HG02973 (cell line): ENCODE measurements around the gene SPHK2.
"Not testable (repeated sequence)": the region's sequence is repeated elsewhere in the genome, so short reads cannot be mapped to it uniquely, and the experiment has no call there.

Experiments used
- ATAC-seq: cut with Tn5 transposase; IDR thresholded peaks from one replicate; pipeline ENCODE4 v1.9.1; 2021; ENCODE audit warnings: moderate library complexity; ENCODE audit not compliant: unreplicated experiment

The SPHK2 gene

GRCh38 chr19:48656840-48657474 lies 37.7 kb downstream of the SPHK2 start:
- ATAC-seq = no peak

GRCh38 chr19:48657828-48658227 lies 38.5 kb downstream of the SPHK2 start:
- ATAC-seq = not testable (repeated sequence)

- ATAC-seq = no peak
Measured at GRCh38 chr19:48658483-48658882, 39.2 kb downstream of the SPHK2 start.

GRCh38 chr19:48659768-48660167 lies 40.5 kb downstream of the SPHK2 start:
- ATAC-seq = no peak

- ATAC-seq = peak; percentile 75
Measured at GRCh38 chr19:48660852-48661710, 41.8 kb downstream of the SPHK2 start.

- no peak for ATAC-seq
Measured at GRCh38 chr19:48661711-48662090, 42.4 kb downstream of the SPHK2 start.

GRCh38 chr19:48663667-48664066 lies 44.4 kb downstream of the SPHK2 start:
- ATAC-seq = no peak

- no peak for ATAC-seq
Measured at GRCh38 chr19:48664476-48664875, 45.2 kb downstream of the SPHK2 start.

- ATAC-seq = no peak
Measured at GRCh38 chr19:48665786-48666185, 46.5 kb downstream of the SPHK2 start.

GRCh38 chr19:48668332-48668731 lies 49.0 kb downstream of the SPHK2 start:
- ATAC-seq = no peak

GRCh38 chr19:48668761-48669160 lies 49.5 kb downstream of the SPHK2 start:
- no peak for ATAC-seq

GRCh38 chr19:48669903-48670668 lies 50.8 kb downstream of the SPHK2 start:
- no peak for ATAC-seq

- ATAC-seq = no peak
Measured at GRCh38 chr19:48670699-48671445, 51.6 kb downstream of the SPHK2 start.

GRCh38 chr19:48671446-48671995 lies 52.2 kb downstream of the SPHK2 start:
- no peak for ATAC-seq

GRCh38 chr19:48672994-48673393 lies 53.7 kb downstream of the SPHK2 start, which contains the start of gene NTN5:
NTN5 (minus strand) TSS chr19:48673017; CDS start chr19:48670986, 2,031 bp downstream.
- no peak for ATAC-seq

GRCh38 chr19:48673436-48674100 lies 54.3 kb downstream of the SPHK2 start:
- no peak for ATAC-seq

- ATAC-seq = no peak
Measured at GRCh38 chr19:48674216-48674809, 55.0 kb downstream of the SPHK2 start.

GRCh38 chr19:48674921-48675824 lies 55.9 kb downstream of the SPHK2 start:
- no peak for ATAC-seq

GRCh38 chr19:48676487-48676886 lies 57.2 kb downstream of the SPHK2 start:
- no peak for ATAC-seq
